WTC11 (cell line): Measurements from ENCODE around the gene FGFBP2. TPM values are rescaled to one million over a fixed set of nuclear protein-coding genes. Genes with fewer than 3 reads are reported as not detected.

Experiments
- ATAC-seq: fragments of 200-7000 bp; cut with Tn5 transposase; 2 replicates; pipeline ENCODE4 v1.10.0; 2021; ENCODE audit warnings: mild to moderate bottlenecking, moderate library complexity
- CTCF ChIA-PET: fragments of 300-600 bp; sonication (Branson Sonifier 250); formaldehyde crosslinking; loops from one replicate; lab custom pipeline; 2021; ENCODE audit warnings: antibody characterized with exemption; lab: Charles Lee
- POLR2A ChIA-PET: fragments of 350-600 bp; sonication (Branson Sonifier 250); formaldehyde crosslinking; loops from one replicate; lab custom pipeline; 2021; ENCODE audit warnings: antibody characterized with exemption; lab: Charles Lee
- DNase-seq: peaks from one replicate; pipeline ENCODE4 v3.0.0; 2021; ENCODE audit warnings: low spot score
- H3K27ac Mint-ChIP-seq: 2 replicates; pipeline ENCODE4 v1.8.0; 2021; ENCODE audit warnings: mixed read lengths
- H3K27me3 Mint-ChIP-seq: 2 replicates; pipeline ENCODE4 v1.8.0; 2021; ENCODE audit warnings: low read depth, mild to moderate bottlenecking, moderate library complexity, mixed read lengths
- H3K36me3 Mint-ChIP-seq: 2 replicates; pipeline ENCODE4 v1.8.0; 2021; ENCODE audit warnings: mixed read lengths
- H3K4me1 Mint-ChIP-seq: 2 replicates; pipeline ENCODE4 v1.8.0; 2022; ENCODE audit warnings: mixed read lengths
- H3K4me3 Mint-ChIP-seq: 2 replicates; pipeline ENCODE4 v1.8.0; 2021; ENCODE audit warnings: mild to moderate bottlenecking, moderate library complexity, mixed read lengths
- H3K9me3 Mint-ChIP-seq: 2 replicates; pipeline ENCODE4 v1.8.0; 2021; ENCODE audit warnings: mixed read lengths
- ARID4B ChIP-seq: sonication (generic); formaldehyde crosslinking; IDR thresholded peaks from 2 replicates; pipeline ENCODE4 v1.8.0; 2023; ENCODE audit warnings: missing genetic modification reagents, mild to moderate bottlenecking, borderline replicate concordance
- ATF2 ChIP-seq: sonication (generic); formaldehyde crosslinking; IDR thresholded peaks from 2 replicates; pipeline ENCODE4 v1.8.1; 2022; ENCODE audit warnings: low read depth, missing genetic modification reagents, borderline replicate concordance
- EMX1 ChIP-seq: fragments of 250-450 bp; sonication (Bioruptor Pico); IDR thresholded peaks from 2 replicates; pipeline ENCODE4 v1.8.0; 2021; ENCODE audit warnings: mild to moderate bottlenecking
- GRHL2 ChIP-seq: fragments of 250-450 bp; sonication (Bioruptor Pico); IDR thresholded peaks from 2 replicates; pipeline ENCODE4 v1.8.0; 2022; ENCODE audit warnings: mild to moderate bottlenecking, moderate library complexity; ENCODE audit not compliant: insufficient replicate concordance, severe bottlenecking
- MAX ChIP-seq: sonication (generic); formaldehyde crosslinking; IDR thresholded peaks from 2 replicates; pipeline ENCODE4 v1.8.0; 2022; ENCODE audit warnings: mild to moderate bottlenecking, missing genetic modification reagents
- NR2C2 ChIP-seq: sonication (generic); formaldehyde crosslinking; IDR thresholded peaks from 2 replicates; pipeline ENCODE4 v1.8.0; 2022; ENCODE audit warnings: mild to moderate bottlenecking, missing genetic modification reagents
- PRRX2 ChIP-seq: fragments of 250-450 bp; sonication (Bioruptor Pico); IDR thresholded peaks from 2 replicates; pipeline ENCODE4 v1.8.0; 2021; ENCODE audit warnings: mild to moderate bottlenecking
- SOX15 ChIP-seq: fragments of 250-450 bp; sonication (Bioruptor Pico); IDR thresholded peaks from 2 replicates; pipeline ENCODE4 v1.9.0; 2021; ENCODE audit warnings: mild to moderate bottlenecking
- STAT6 ChIP-seq: sonication (generic); formaldehyde crosslinking; conservative IDR thresholded peaks from 2 replicates; pipeline ENCODE4 v1.8.1; 2023; ENCODE audit warnings: mild to moderate bottlenecking, low read depth, missing genetic modification reagents, moderate library complexity
- USF1 ChIP-seq: sonication (generic); formaldehyde crosslinking; IDR thresholded peaks from 2 replicates; pipeline ENCODE4 v1.8.0; 2022; ENCODE audit warnings: mild to moderate bottlenecking, missing genetic modification reagents
- ZBTB43 ChIP-seq: sonication (generic); formaldehyde crosslinking; IDR thresholded peaks from 2 replicates; pipeline ENCODE4 v1.8.1; 2023; ENCODE audit warnings: mild to moderate bottlenecking, missing genetic modification reagents
- ZNF423 ChIP-seq: fragments of 250-450 bp; sonication (Bioruptor Pico); IDR thresholded peaks from 2 replicates; pipeline ENCODE4 v2.1.2; 2022; ENCODE audit warnings: mild to moderate bottlenecking, moderate library complexity
- ZNF512 ChIP-seq: sonication (generic); formaldehyde crosslinking; IDR thresholded peaks from 2 replicates; pipeline ENCODE4 v1.8.1; 2022; ENCODE audit warnings: missing genetic modification reagents, borderline replicate concordance
- ZNF671 ChIP-seq: fragments of 250-450 bp; sonication (Bioruptor Pico); IDR thresholded peaks from 2 replicates; pipeline ENCODE4 v1.8.0; 2021; ENCODE audit warnings: mild to moderate bottlenecking
- total RNA-seq: library from RNA; stranded (reverse); gene quantifications from 3 replicates; pipeline ENCODE4 v1.2.3, GENCODE V29; 2021

Gene FGFBP2
- total RNA-seq, 1 experiment from 2014 or later: 0.24 TPM

- TF ChIP-seq ATF2 (CRISPR knock-in tag) (no peak), STAT6 (CRISPR knock-in tag) (no peak), MAX (CRISPR knock-in tag) (no peak), ZNF671 (no peak), GRHL2 (CRISPR knock-in tag) (no peak), USF1 (no peak), ARID4B (no peak), EMX1 (CRISPR knock-in tag) (no peak), NR2C2 (CRISPR knock-in tag) (no peak), ZNF423 (CRISPR knock-in tag) (no peak), ZBTB43 (CRISPR knock-in tag) (no peak), SOX15 (CRISPR knock-in tag) (no peak), PRRX2 (CRISPR knock-in tag) (no peak), ZNF512 (CRISPR knock-in tag) (no peak)
- Mint-ChIP-seq H3K27me3 (0 out of 2 replicates have a peak, but pooled peaks cover 4% of the 10 kb centered on the region), H3K4me1 (peaks cover 12% of the 10 kb centered on the region), H3K36me3 (peaks cover 15% of the 10 kb centered on the region), H3K9me3 (peaks cover 35% of the 10 kb centered on the region), H3K27ac (no peak overlapping the region), H3K4me3 (no peak overlapping the region)
- DNase-seq: no peak
- ATAC-seq: peak; percentile 25
- POLR2A ChIA-PET: interaction anchor here (1.1 kb wide), 1 partner anchor 73 kb away, joined by 5 read pairs; no protein-coding TSS in a partner anchor
- CTCF ChIA-PET: interaction anchor here (0.7 to 2.2 kb wide), 34 partner anchors 9 to 486 kb away, joined by 3 to 180 read pairs (median 5); partner anchors contain the start of genes CC2D2A and FGFBP1
These were observed 7.3 kb downstream of the FGFBP2 start for GRCh38 chr4:15955670-15956069.
